ENCODE data around the gene MAF.

DNA sequence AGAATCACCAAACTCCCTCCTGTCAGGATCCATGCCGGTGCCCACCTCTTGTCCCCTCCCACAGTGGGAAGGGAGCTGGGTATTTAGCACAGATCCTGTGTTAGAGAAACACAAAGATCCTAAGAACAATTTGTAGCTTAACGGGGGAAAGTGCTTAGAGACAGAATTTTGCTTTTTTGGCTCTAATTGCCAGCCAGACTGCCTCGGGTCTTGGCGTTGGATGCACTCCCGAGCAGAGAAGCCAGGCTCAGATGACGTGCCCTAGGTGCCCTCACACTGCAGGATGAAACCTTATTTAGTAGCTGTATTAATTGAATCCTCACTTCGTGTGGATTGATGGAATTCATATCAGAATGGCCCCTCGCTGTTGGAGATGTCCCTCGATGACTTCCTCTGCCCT, 22.5 kb upstream of the MAF start:
- TF ChIP-seq, protein P1, sequence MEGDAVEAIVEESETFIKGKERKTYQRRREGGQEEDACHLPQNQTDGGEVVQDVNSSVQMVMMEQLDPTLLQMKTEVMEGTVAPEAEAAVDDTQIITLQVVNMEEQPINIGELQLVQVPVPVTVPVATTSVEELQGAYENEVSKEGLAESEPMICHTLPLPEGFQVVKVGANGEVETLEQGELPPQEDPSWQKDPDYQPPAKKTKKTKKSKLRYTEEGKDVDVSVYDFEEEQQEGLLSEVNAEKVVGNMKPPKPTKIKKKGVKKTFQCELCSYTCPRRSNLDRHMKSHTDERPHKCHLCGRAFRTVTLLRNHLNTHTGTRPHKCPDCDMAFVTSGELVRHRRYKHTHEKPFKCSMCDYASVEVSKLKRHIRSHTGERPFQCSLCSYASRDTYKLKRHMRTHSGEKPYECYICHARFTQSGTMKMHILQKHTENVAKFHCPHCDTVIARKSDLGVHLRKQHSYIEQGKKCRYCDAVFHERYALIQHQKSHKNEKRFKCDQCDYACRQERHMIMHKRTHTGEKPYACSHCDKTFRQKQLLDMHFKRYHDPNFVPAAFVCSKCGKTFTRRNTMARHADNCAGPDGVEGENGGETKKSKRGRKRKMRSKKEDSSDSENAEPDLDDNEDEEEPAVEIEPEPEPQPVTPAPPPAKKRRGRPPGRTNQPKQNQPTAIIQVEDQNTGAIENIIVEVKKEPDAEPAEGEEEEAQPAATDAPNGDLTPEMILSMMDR (IDR thresholded peaks at IDR 0.05), result no peak
- TF ChIP-seq POLR2A (IDR thresholded peaks at IDR 0.05) (no peak), EP300 (IDR thresholded peaks at IDR 0.05) (no peak)

Data from tibial nerve (tissue), 4 donors.